Measurements from ENCODE around the gene RGCC. TPM values are rescaled to one million over a fixed set of nuclear protein-coding genes. Genes with fewer than 3 reads are reported as not detected.
"Not testable (repeated sequence)": the region's sequence is repeated elsewhere in the genome, so short reads cannot be mapped to it uniquely, and the experiment has no call there.

Gene RGCC
- total RNA-seq, 1 donor from 2014 or later: 27.6 TPM

GRCh38 chr13:41490371-41491015 is 33.1 kb downstream of the RGCC start:
- no peak for DNase-seq (ENCODE audit: low read depth in 2 of 2)

- no peak for DNase-seq (ENCODE audit: low read depth in 2 of 2)
Observed at GRCh38 chr13:41491436-41491835, 34.1 kb downstream of the RGCC start.

- peak in 1 of 2 donors; percentile 54 for DNase-seq (ENCODE audit: low read depth in 2 of 2)
Observed at GRCh38 chr13:41492432-41493260, 35.3 kb downstream of the RGCC start.

- no peak for DNase-seq (ENCODE audit: low read depth in 2 of 2)
Observed at GRCh38 chr13:41494202-41494601, 36.9 kb downstream of the RGCC start.

GRCh38 chr13:41495044-41495443 is 37.7 kb downstream of the RGCC start:
- DNase-seq (ENCODE audit: low read depth in 2 of 2): no peak

GRCh38 chr13:41496420-41497234 is 39.3 kb downstream of the RGCC start:
- peak in 1 of 2 donors; percentile 48 for DNase-seq (ENCODE audit: low read depth in 2 of 2)

- no peak for DNase-seq (ENCODE audit: low read depth in 2 of 2)
Observed at GRCh38 chr13:41497436-41497835, 40.1 kb downstream of the RGCC start.

GRCh38 chr13:41499452-41499851 is 42.1 kb downstream of the RGCC start:
- DNase-seq (ENCODE audit: low read depth in 2 of 2): no peak

- no peak for DNase-seq (ENCODE audit: low read depth in 2 of 2)
Observed at GRCh38 chr13:41500511-41500910, 43.2 kb downstream of the RGCC start.

- DNase-seq (ENCODE audit: low read depth in 2 of 2): peak in 1 of 2 donors; percentile 5
Observed at GRCh38 chr13:41501281-41501680, 43.9 kb downstream of the RGCC start.

- DNase-seq (ENCODE audit: low read depth in 2 of 2): no peak
Observed at GRCh38 chr13:41502031-41502430, 44.7 kb downstream of the RGCC start.

- DNase-seq (ENCODE audit: low read depth in 2 of 2): no peak
Observed at GRCh38 chr13:41502673-41503072, 45.3 kb downstream of the RGCC start.

- DNase-seq (ENCODE audit: low read depth in 2 of 2): no peak
Observed at GRCh38 chr13:41503356-41503755, 46.0 kb downstream of the RGCC start.

- DNase-seq (ENCODE audit: low read depth in 2 of 2): not testable (repeated sequence)
Observed at GRCh38 chr13:41504657-41505056, 47.3 kb downstream of the RGCC start.

GRCh38 chr13:41505209-41505835 is 48.0 kb downstream of the RGCC start:
- DNase-seq (ENCODE audit: low read depth in 2 of 2): peak in 1 of 2 donors; percentile 28

- no peak for DNase-seq (ENCODE audit: low read depth in 2 of 2)
Observed at GRCh38 chr13:41506312-41506711, 49.0 kb downstream of the RGCC start.

- no peak for DNase-seq (ENCODE audit: low read depth in 2 of 2)
Observed at GRCh38 chr13:41509971-41510370, 52.6 kb downstream of the RGCC start.

GRCh38 chr13:41511827-41512226 is 54.5 kb downstream of the RGCC start:
- DNase-seq (ENCODE audit: low read depth in 2 of 2): no peak

- DNase-seq (ENCODE audit: low read depth in 2 of 2): no peak
Observed at GRCh38 chr13:41512441-41512840, 55.1 kb downstream of the RGCC start.

- DNase-seq (ENCODE audit: low read depth in 2 of 2): no peak
Observed at GRCh38 chr13:41513600-41513999, 56.2 kb downstream of the RGCC start.

GRCh38 chr13:41514853-41515395 is 57.6 kb downstream of the RGCC start:
- no peak for DNase-seq (ENCODE audit: low read depth in 2 of 2)

All from lung microvascular endothelial cell (primary cell).